ENCODE measurements around the gene MAPK1. TPM values are rescaled to one million over a fixed set of nuclear protein-coding genes. Genes with fewer than 3 reads are reported as not detected.
"Not testable (repeated sequence)": the region's sequence is repeated elsewhere in the genome, so short reads cannot be mapped to it uniquely, and the experiment has no call there.

The MAPK1 gene
- 42.9 and 62.5 TPM in 2 replicates for total RNA-seq

- DNase-seq (ENCODE audit: low read depth in 2 of 2), result peak; percentile 61 to 92
These were observed at the start of gene MAPK1 for GRCh38 chr22:21867528-21868266. Gene MAPK1 (minus strand): TSS chr22:21867645. CDS start chr22:21867440, 205 bp downstream.

- no peak for DNase-seq (ENCODE audit: low read depth in 2 of 2)
These were observed 49.0 kb upstream of the MAPK1 start for GRCh38 chr22:21916309-21916918.

- DNase-seq (ENCODE audit: low read depth in 2 of 2), result no peak
These were observed 48.3 kb upstream of the MAPK1 start for GRCh38 chr22:21915624-21916308.

- not testable (repeated sequence) for DNase-seq (ENCODE audit: low read depth in 2 of 2)
These were observed 46.7 kb upstream of the MAPK1 start for GRCh38 chr22:21914033-21914642.

- DNase-seq (ENCODE audit: low read depth in 2 of 2), result not testable (repeated sequence)
These were observed 42.9 kb upstream of the MAPK1 start for GRCh38 chr22:21910367-21910766.

- DNase-seq (ENCODE audit: low read depth in 2 of 2), result no peak
These were observed 42.4 kb upstream of the MAPK1 start for GRCh38 chr22:21909871-21910270.

GRCh38 chr22:21907638-21908522, 40.4 kb upstream of the MAPK1 start:
- DNase-seq (ENCODE audit: low read depth in 2 of 2), result no peak

GRCh38 chr22:21905234-21905633, 37.8 kb upstream of the MAPK1 start:
- not testable (repeated sequence) for DNase-seq (ENCODE audit: low read depth in 2 of 2)

- no peak for DNase-seq (ENCODE audit: low read depth in 2 of 2)
These were observed 36.9 kb upstream of the MAPK1 start for GRCh38 chr22:21904250-21904789.

GRCh38 chr22:21903283-21903682, 35.8 kb upstream of the MAPK1 start:
- DNase-seq (ENCODE audit: low read depth in 2 of 2), result no peak

- no peak for DNase-seq (ENCODE audit: low read depth in 2 of 2)
These were observed 35.0 kb upstream of the MAPK1 start for GRCh38 chr22:21902296-21903087.

GRCh38 chr22:21898354-21898896, 31.0 kb upstream of the MAPK1 start:
- no peak for DNase-seq (ENCODE audit: low read depth in 2 of 2)

GRCh38 chr22:21896951-21897513, 29.6 kb upstream of the MAPK1 start:
- no peak for DNase-seq (ENCODE audit: low read depth in 2 of 2)

- not testable (repeated sequence) for DNase-seq (ENCODE audit: low read depth in 2 of 2)
These were observed 28.8 kb upstream of the MAPK1 start for GRCh38 chr22:21896275-21896674.

GRCh38 chr22:21894799-21895198, 27.4 kb upstream of the MAPK1 start:
- no peak for DNase-seq (ENCODE audit: low read depth in 2 of 2)

- no peak for DNase-seq (ENCODE audit: low read depth in 2 of 2)
These were observed 22.0 kb upstream of the MAPK1 start for GRCh38 chr22:21889251-21889990.

GRCh38 chr22:21887841-21888240, 20.4 kb upstream of the MAPK1 start:
- no peak for DNase-seq (ENCODE audit: low read depth in 2 of 2)

- DNase-seq (ENCODE audit: low read depth in 2 of 2), result not testable (repeated sequence)
These were observed 16.5 kb upstream of the MAPK1 start for GRCh38 chr22:21883930-21884329.

Data from dermis microvascular lymphatic vessel endothelial cell (primary cell).